KMS-11 (cell line): ENCODE results near the gene WDR89.
"Not testable (repeated sequence)": the region's sequence is repeated elsewhere in the genome, so short reads cannot be mapped to it uniquely, and the experiment has no call there.

Experiments
- H2AFZ ChIP-seq: fragments of 200-600 bp; sonication (generic); 2 replicates; pipeline ENCODE4 v1.6.1; 2016; ENCODE audit warnings: antibody characterized with exemption, mixed run types, low read depth
- H3K27ac ChIP-seq: fragments of 200-600 bp; sonication (generic); 2 replicates; pipeline ENCODE4 v1.6.1; 2016; ENCODE audit warnings: mild to moderate bottlenecking, mixed run types
- H3K27me3 ChIP-seq: fragments of 200-600 bp; sonication (generic); 2 replicates; pipeline ENCODE4 v1.6.1; 2017; ENCODE audit warnings: mild to moderate bottlenecking, low read depth, mixed run types, moderate library complexity; ENCODE audit not compliant: insufficient read depth
- H3K36me3 ChIP-seq: fragments of 200-600 bp; sonication (generic); 2 replicates; pipeline ENCODE4 v1.6.1; 2017; ENCODE audit warnings: mild to moderate bottlenecking, mixed run types; ENCODE audit not compliant: insufficient read depth
- H3K4me1 ChIP-seq: fragments of 200-600 bp; sonication (generic); 2 replicates; pipeline ENCODE4 v1.6.1; 2016; ENCODE audit warnings: mild to moderate bottlenecking, low read depth, mixed run types; ENCODE audit not compliant: poor library complexity, severe bottlenecking
- H3K4me2 ChIP-seq: fragments of 200-600 bp; sonication (generic); 2 replicates; pipeline ENCODE4 v1.7.0; 2016; ENCODE audit warnings: mild to moderate bottlenecking, mixed run types
- H3K4me3 ChIP-seq: fragments of 200-600 bp; sonication (generic); IDR thresholded peaks from 2 replicates; pipeline ENCODE4 v1.6.1; 2017; ENCODE audit warnings: low read depth, low read length, mixed read lengths; ENCODE audit not compliant: insufficient read depth
- H3K79me2 ChIP-seq: fragments of 200-600 bp; sonication (generic); 2 replicates; pipeline ENCODE4 v1.6.1; 2016; ENCODE audit warnings: low read depth, mixed run types; ENCODE audit not compliant: insufficient read depth
- H3K9ac ChIP-seq: fragments of 200-600 bp; sonication (generic); 2 replicates; pipeline ENCODE4 v1.6.1; 2016; ENCODE audit warnings: mild to moderate bottlenecking, mixed run types
- H4K20me1 ChIP-seq: fragments of 200-600 bp; sonication (generic); 2 replicates; pipeline ENCODE4 v1.6.1; 2016; ENCODE audit warnings: mild to moderate bottlenecking, mixed run types; ENCODE audit not compliant: insufficient read depth
- CTCF ChIP-seq: fragments of 200-600 bp; sonication (generic); conservative IDR thresholded peaks from 2 replicates; pipeline ENCODE4 v1.6.1; 2017; ENCODE audit warnings: low read depth, mild to moderate bottlenecking, antibody characterized with exemption, low read length, moderate library complexity, mixed read lengths

WDR89 gene

GRCh38 chr14:63670692-63671091 is 29.0 kb upstream of the WDR89 start:
- H3K4me2 ChIP-seq: no peak overlapping the region
- H3K79me2 ChIP-seq: no peaks in the 10 kb centered on the region
- no peak overlapping the region for H3K4me3 ChIP-seq
- H3K9ac ChIP-seq: no peak overlapping the region
- peaks cover 7% of the 10 kb centered on the region for H3K4me1 ChIP-seq
- no peaks in the 10 kb centered on the region for H3K36me3 ChIP-seq
- H4K20me1 ChIP-seq: no peaks in the 10 kb centered on the region
- TF ChIP-seq CTCF: no peak
- H3K27ac ChIP-seq: no peak overlapping the region
- H2AFZ ChIP-seq: no peak overlapping the region
- H3K27me3 ChIP-seq: no peaks in the 10 kb centered on the region

GRCh38 chr14:63666335-63666734 is 24.7 kb upstream of the WDR89 start:
- no peak overlapping the region for H3K9ac ChIP-seq
- no peaks in the 10 kb centered on the region for H3K79me2 ChIP-seq
- no peak overlapping the region for H3K4me2 ChIP-seq
- H3K27me3 ChIP-seq: no peaks in the 10 kb centered on the region
- H2AFZ ChIP-seq: no peak overlapping the region
- H3K4me3 ChIP-seq: no peak overlapping the region
- H3K36me3 ChIP-seq: no peaks in the 10 kb centered on the region
- H3K4me1 ChIP-seq: no peaks in the 10 kb centered on the region
- H3K27ac ChIP-seq: no peak overlapping the region
- no peak for TF ChIP-seq CTCF
- H4K20me1 ChIP-seq: no peaks in the 10 kb centered on the region

GRCh38 chr14:63663428-63664341 is 22.0 kb upstream of the WDR89 start:
- Histone ChIP-seq H4K20me1 (no peaks in the 10 kb centered on the region), H3K27me3 (no peaks in the 10 kb centered on the region), H3K79me2 (no peaks in the 10 kb centered on the region), H3K4me2 (no peak overlapping the region), H3K27ac (no peak overlapping the region), H3K36me3 (no peaks in the 10 kb centered on the region), H3K9ac (no peak overlapping the region), H3K4me1 (no peaks in the 10 kb centered on the region), H3K4me3 (no peak overlapping the region), H2AFZ (no peak overlapping the region)
- TF ChIP-seq CTCF: no peak

GRCh38 chr14:63662776-63663175 is 21.1 kb upstream of the WDR89 start:
- Histone ChIP-seq H3K27ac (no peak overlapping the region), H3K4me2 (no peak overlapping the region), H3K79me2 (no peaks in the 10 kb centered on the region), H4K20me1 (no peaks in the 10 kb centered on the region), H3K4me3 (no peak overlapping the region), H3K36me3 (no peaks in the 10 kb centered on the region), H3K27me3 (no peaks in the 10 kb centered on the region), H3K9ac (no peak overlapping the region), H3K4me1 (no peaks in the 10 kb centered on the region), H2AFZ (no peak overlapping the region)
- TF ChIP-seq CTCF: no peak

- not testable (repeated sequence) for H3K27me3 ChIP-seq, H3K9ac ChIP-seq, H3K79me2 ChIP-seq
Observed at GRCh38 chr14:63661881-63662280, 20.2 kb upstream of the WDR89 start.

More at GRCh38 chr14:63661881-63662280, 20.2 kb upstream of the WDR89 start:
- H3K4me1 ChIP-seq, H3K4me2 ChIP-seq, H3K27ac ChIP-seq, H2AFZ ChIP-seq, H3K4me3 ChIP-seq, H3K36me3 ChIP-seq, H4K20me1 ChIP-seq: not testable (repeated sequence)
